OCI-LY1 (cell line): ENCODE measurements around the gene CNOT3.

Experiments used
- H2AFZ ChIP-seq: fragments of 200-600 bp; sonication (generic), shearing (Covaris generic); 2 replicates; pipeline ENCODE4 v1.6.0; 2014; ENCODE audit warnings: antibody characterized with exemption, mild to moderate bottlenecking, low read length
- H3F3A ChIP-seq: fragments of 200-600 bp; sonication (generic), shearing (Covaris generic); 2 replicates; pipeline ENCODE4 v1.6.0; 2014; ENCODE audit warnings: mild to moderate bottlenecking, antibody characterized with exemption, low read length, moderate library complexity; ENCODE audit not compliant: insufficient read depth
- H3K27ac ChIP-seq: fragments of 200-600 bp; sonication (generic); 2 replicates; pipeline ENCODE4 v1.5.1; 2014; ENCODE audit warnings: low read length, mixed run types, mild to moderate bottlenecking, low read depth; ENCODE audit not compliant: poor library complexity, severe bottlenecking
- H3K27me3 ChIP-seq: fragments of 200-600 bp; sonication (generic); 2 replicates; pipeline ENCODE4 v1.6.0; 2014; ENCODE audit warnings: antibody characterized with exemption, mild to moderate bottlenecking, low read length, moderate library complexity; ENCODE audit not compliant: insufficient read depth
- H3K36me3 ChIP-seq: fragments of 200-600 bp; sonication (generic); 2 replicates; pipeline ENCODE4 v1.6.1; 2014; ENCODE audit warnings: mild to moderate bottlenecking, antibody characterized with exemption, low read length, moderate library complexity, mixed read lengths; ENCODE audit not compliant: insufficient read depth
- H3K4me1 ChIP-seq: fragments of 200-600 bp; sonication (generic); 2 replicates; pipeline ENCODE4 v1.5.1; 2014; ENCODE audit warnings: mild to moderate bottlenecking, low read length, moderate library complexity; ENCODE audit not compliant: insufficient read depth, severe bottlenecking
- H3K4me2 ChIP-seq: fragments of 200-600 bp; sonication (generic), shearing (Covaris generic); 2 replicates; pipeline ENCODE4 v1.6.1; 2014; ENCODE audit warnings: low read length
- H3K4me3 ChIP-seq: fragments of 200-600 bp; sonication (generic); 2 replicates; pipeline ENCODE4 v1.5.1; 2014; ENCODE audit warnings: low read length, low read depth, mild to moderate bottlenecking, mixed read lengths; ENCODE audit not compliant: poor library complexity, severe bottlenecking
- H3K79me2 ChIP-seq: fragments of 200-600 bp; shearing (Covaris generic); 2 replicates; pipeline ENCODE4 v1.6.1; 2016; ENCODE audit warnings: mixed run types, low read length, mixed read lengths; ENCODE audit not compliant: insufficient read depth
- H3K9ac ChIP-seq: fragments of 200-600 bp; sonication (generic), shearing (Covaris generic); 2 replicates; pipeline ENCODE4 v1.6.1; 2014; ENCODE audit warnings: mild to moderate bottlenecking, low read length, mixed read lengths
- H3K9me2 ChIP-seq: fragments of 200-600 bp; sonication (generic), shearing (Covaris generic); 2 replicates; pipeline ENCODE4 v1.6.1; 2014; ENCODE audit warnings: low read depth, mild to moderate bottlenecking, low read length, mixed read lengths
- H3K9me3 ChIP-seq: fragments of 200-600 bp; shearing (Covaris generic); 2 replicates; pipeline ENCODE4 v1.6.1; 2014; ENCODE audit warnings: low read length, mixed read lengths
- H4K20me1 ChIP-seq: fragments of 200-600 bp; sonication (generic), shearing (Covaris generic); 2 replicates; pipeline ENCODE4 v1.6.0; 2016; ENCODE audit warnings: mild to moderate bottlenecking, low read length; ENCODE audit not compliant: insufficient read depth
- EZH2 ChIP-seq: fragments of 200-600 bp; sonication (generic), shearing (Covaris generic); IDR thresholded peaks from 2 replicates; pipeline ENCODE4 v1.8.0; 2017; ENCODE audit warnings: borderline replicate concordance, mixed run types, mild to moderate bottlenecking, antibody characterized with exemption, low read length, moderate library complexity, mixed read lengths
- TF ChIP-seq, protein P1 (sequence below): fragments of 200-600 bp; sonication (generic), shearing (Covaris generic); IDR thresholded peaks from 2 replicates; pipeline ENCODE4 v1.5.1; 2017; ENCODE audit warnings: mild to moderate bottlenecking, antibody characterized with exemption, low read length, moderate library complexity, mixed read lengths

Gene CNOT3

DNA sequence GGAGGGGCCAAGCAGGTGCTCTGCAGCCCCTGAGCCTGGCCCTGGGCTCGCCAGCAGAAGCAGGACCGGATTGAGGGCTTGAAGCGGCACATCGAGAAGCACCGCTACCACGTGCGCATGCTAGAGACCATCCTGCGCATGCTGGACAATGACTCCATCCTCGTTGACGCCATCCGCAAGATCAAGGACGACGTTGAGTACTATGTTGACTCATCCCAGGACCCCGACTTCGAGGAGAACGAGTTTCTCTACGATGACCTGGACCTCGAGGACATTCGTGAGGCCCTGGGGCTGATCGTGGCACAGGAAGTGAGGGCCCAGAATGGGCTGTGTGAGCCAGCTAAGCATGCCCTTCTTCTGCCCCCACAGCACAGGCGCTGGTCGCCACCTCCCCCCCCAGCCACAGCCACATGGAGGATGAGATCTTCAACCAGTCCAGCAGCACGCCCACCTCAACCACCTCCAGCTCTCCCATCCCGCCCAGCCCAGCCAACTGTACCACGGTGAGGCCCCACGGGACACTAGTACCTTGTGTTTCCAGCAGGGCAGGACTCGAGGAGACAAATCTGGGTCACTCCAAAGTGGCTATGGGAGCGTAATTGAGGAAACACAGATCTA, 8.1 kb downstream of the CNOT3 start:
- H3F3A ChIP-seq = no peaks in the 10 kb centered on the region
- H2AFZ ChIP-seq = no peak overlapping the region
- H3K9ac ChIP-seq = no peak overlapping the region
- no peak overlapping the region for H3K4me3 ChIP-seq
- H3K9me3 ChIP-seq = no peaks in the 10 kb centered on the region
- no peaks in the 10 kb centered on the region for H3K9me2 ChIP-seq
- TF ChIP-seq EZH2 = no peak
- TF ChIP-seq, protein P1, sequence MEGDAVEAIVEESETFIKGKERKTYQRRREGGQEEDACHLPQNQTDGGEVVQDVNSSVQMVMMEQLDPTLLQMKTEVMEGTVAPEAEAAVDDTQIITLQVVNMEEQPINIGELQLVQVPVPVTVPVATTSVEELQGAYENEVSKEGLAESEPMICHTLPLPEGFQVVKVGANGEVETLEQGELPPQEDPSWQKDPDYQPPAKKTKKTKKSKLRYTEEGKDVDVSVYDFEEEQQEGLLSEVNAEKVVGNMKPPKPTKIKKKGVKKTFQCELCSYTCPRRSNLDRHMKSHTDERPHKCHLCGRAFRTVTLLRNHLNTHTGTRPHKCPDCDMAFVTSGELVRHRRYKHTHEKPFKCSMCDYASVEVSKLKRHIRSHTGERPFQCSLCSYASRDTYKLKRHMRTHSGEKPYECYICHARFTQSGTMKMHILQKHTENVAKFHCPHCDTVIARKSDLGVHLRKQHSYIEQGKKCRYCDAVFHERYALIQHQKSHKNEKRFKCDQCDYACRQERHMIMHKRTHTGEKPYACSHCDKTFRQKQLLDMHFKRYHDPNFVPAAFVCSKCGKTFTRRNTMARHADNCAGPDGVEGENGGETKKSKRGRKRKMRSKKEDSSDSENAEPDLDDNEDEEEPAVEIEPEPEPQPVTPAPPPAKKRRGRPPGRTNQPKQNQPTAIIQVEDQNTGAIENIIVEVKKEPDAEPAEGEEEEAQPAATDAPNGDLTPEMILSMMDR = no peak
- H3K4me1 ChIP-seq = no peaks in the 10 kb centered on the region
- H3K79me2 ChIP-seq = 0 out of 2 replicates have a peak, but pooled peaks cover 10% of the 10 kb centered on the region
- peaks cover 99% of the 10 kb centered on the region for H3K36me3 ChIP-seq
- H3K4me2 ChIP-seq = no peak overlapping the region
- no peak overlapping the region for H3K27ac ChIP-seq
- no peaks in the 10 kb centered on the region for H4K20me1 ChIP-seq
- H3K27me3 ChIP-seq = no peaks in the 10 kb centered on the region

DNA sequence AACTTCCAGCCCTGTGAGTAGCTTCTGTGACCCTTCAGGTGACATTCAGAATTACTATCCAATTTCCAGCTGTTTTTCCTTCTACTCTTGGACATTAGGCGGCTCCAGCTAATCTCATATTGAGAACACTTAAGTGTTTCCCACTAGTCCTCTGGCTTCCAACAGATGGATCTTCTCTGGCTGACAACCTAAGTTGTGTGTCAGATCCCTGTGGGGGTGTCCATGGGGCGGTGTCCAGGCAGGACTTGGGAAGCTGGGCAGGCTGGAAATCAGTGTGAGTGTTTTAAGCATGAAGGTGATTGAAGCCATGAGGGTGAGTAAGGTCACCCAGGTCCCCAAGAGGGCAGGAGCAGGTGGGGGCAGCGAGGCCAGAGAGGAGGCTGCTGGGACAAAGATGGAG, 10.1 kb downstream of the CNOT3 start:
- no peak overlapping the region for H3K9ac ChIP-seq
- no peaks in the 10 kb centered on the region for H3K9me2 ChIP-seq
- no peak for TF ChIP-seq EZH2
- TF ChIP-seq, protein P1 = no peak
- H4K20me1 ChIP-seq = no peaks in the 10 kb centered on the region
- H3K4me3 ChIP-seq = no peak overlapping the region
- H2AFZ ChIP-seq = no peak overlapping the region
- no peak overlapping the region for H3K27ac ChIP-seq
- no peaks in the 10 kb centered on the region for H3K79me2 ChIP-seq
- H3K36me3 ChIP-seq = peaks cover 98% of the 10 kb centered on the region
- H3K4me2 ChIP-seq = no peak overlapping the region
- H3K9me3 ChIP-seq = no peaks in the 10 kb centered on the region
- no peaks in the 10 kb centered on the region for H3F3A ChIP-seq
- H3K4me1 ChIP-seq = no peaks in the 10 kb centered on the region
- H3K27me3 ChIP-seq = no peaks in the 10 kb centered on the region

DNA sequence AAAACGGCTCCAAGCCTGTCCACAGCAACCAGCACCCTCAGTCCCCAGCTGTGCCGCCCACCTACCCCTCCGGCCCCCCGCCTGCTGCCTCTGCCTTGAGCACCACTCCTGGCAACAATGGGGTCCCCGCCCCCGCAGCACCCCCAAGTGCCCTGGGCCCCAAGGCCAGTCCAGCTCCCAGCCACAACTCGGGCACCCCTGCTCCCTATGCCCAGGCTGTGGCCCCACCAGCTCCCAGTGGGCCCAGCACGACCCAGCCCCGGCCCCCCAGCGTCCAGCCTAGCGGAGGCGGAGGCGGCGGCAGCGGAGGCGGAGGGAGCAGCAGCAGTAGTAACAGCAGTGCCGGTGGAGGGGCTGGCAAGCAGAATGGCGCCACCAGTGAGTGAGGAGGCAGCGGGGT, 10.6 kb downstream of the CNOT3 start:
- no peak overlapping the region for H3K27ac ChIP-seq
- H3K9me2 ChIP-seq = no peaks in the 10 kb centered on the region
- H4K20me1 ChIP-seq = no peaks in the 10 kb centered on the region
- no peak overlapping the region for H3K9ac ChIP-seq
- no peak overlapping the region for H3K4me3 ChIP-seq
- H3K27me3 ChIP-seq = no peaks in the 10 kb centered on the region
- H3F3A ChIP-seq = no peaks in the 10 kb centered on the region
- no peaks in the 10 kb centered on the region for H3K79me2 ChIP-seq
- H3K4me1 ChIP-seq = no peaks in the 10 kb centered on the region
- no peak overlapping the region for H2AFZ ChIP-seq
- H3K9me3 ChIP-seq = no peaks in the 10 kb centered on the region
- no peak for TF ChIP-seq EZH2
- TF ChIP-seq, protein P1 = no peak
- peaks cover 98% of the 10 kb centered on the region for H3K36me3 ChIP-seq
- H3K4me2 ChIP-seq = no peak overlapping the region
